GM12873 (cell line): ENCODE measurements around the gene MAPK14.

Source experiments
- TF ChIP-seq, protein P1 (sequence below): IDR thresholded peaks from 2 replicates; pipeline ENCODE4 v1.5.1; 2012; ENCODE audit warnings: low read depth, mild to moderate bottlenecking, moderate library complexity, low read length, control low read depth; ENCODE audit not compliant: insufficient read depth; ENCODE audit errors: missing control alignments

Gene MAPK14

GRCh38 chr6:36054956-36055355 is 27.3 kb downstream of the MAPK14 start:
- TF ChIP-seq, protein P1, sequence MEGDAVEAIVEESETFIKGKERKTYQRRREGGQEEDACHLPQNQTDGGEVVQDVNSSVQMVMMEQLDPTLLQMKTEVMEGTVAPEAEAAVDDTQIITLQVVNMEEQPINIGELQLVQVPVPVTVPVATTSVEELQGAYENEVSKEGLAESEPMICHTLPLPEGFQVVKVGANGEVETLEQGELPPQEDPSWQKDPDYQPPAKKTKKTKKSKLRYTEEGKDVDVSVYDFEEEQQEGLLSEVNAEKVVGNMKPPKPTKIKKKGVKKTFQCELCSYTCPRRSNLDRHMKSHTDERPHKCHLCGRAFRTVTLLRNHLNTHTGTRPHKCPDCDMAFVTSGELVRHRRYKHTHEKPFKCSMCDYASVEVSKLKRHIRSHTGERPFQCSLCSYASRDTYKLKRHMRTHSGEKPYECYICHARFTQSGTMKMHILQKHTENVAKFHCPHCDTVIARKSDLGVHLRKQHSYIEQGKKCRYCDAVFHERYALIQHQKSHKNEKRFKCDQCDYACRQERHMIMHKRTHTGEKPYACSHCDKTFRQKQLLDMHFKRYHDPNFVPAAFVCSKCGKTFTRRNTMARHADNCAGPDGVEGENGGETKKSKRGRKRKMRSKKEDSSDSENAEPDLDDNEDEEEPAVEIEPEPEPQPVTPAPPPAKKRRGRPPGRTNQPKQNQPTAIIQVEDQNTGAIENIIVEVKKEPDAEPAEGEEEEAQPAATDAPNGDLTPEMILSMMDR: no peak

DNA sequence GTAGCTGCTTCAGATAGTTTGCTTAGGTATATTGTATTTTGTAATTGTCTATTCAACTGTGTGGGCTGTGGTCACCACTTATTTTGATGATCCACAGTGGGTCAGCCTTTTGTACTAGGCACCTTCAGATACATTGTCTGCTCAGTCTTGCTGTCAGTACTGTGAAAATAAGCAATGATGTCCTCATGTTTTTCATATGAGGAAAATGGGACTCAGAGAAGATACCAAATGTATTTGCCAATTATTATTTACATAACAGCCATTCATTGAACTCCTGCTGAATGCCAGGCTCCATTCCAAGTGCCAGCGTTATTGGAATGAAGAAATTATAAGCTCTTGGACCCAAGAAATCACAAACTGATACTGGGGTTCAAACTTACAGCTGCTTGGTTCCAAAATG is 28.6 kb downstream of the MAPK14 start:
- TF ChIP-seq, protein P1: no peak

DNA sequence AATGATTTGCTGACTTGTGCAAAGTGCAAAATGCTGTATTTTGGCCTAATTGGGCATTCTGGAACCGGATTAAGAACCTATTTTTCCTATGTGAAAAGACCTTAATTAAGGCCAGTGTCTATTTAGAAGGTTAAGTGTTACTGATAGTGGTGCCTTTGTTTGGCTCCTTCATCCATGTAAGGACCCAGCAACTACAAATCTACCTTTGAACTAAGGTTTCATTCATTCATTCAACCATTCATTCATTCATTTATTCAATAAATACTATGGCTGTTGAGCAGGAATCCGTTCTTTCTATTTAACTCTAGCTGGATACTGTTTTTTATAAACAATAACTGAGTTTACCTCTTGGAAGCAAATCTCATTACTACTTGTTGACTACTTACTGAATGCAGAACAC is 33.6 kb downstream of the MAPK14 start:
- TF ChIP-seq, protein P1: no peak

DNA sequence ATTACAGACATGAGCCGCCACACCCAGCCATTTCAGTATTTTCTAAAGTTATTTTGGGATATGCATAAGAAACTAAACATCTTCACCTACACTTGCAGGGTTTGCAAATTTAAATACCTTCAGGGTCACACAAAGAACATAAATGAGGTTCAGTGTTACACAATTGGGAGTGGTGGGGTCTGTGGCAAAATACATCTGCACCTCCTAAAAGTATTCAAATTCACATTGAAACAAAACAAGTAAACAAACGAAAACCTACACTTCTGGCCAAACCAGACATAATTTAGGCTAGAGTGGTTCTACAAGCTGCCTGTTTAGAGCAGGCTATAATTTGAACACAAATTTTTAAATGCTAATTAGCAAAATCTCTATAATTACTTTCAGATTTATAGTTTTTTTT is 34.6 kb downstream of the MAPK14 start:
- TF ChIP-seq, protein P1: no peak

GRCh38 chr6:36063318-36064060 is 35.9 kb downstream of the MAPK14 start:
- TF ChIP-seq, protein P1: no peak

DNA sequence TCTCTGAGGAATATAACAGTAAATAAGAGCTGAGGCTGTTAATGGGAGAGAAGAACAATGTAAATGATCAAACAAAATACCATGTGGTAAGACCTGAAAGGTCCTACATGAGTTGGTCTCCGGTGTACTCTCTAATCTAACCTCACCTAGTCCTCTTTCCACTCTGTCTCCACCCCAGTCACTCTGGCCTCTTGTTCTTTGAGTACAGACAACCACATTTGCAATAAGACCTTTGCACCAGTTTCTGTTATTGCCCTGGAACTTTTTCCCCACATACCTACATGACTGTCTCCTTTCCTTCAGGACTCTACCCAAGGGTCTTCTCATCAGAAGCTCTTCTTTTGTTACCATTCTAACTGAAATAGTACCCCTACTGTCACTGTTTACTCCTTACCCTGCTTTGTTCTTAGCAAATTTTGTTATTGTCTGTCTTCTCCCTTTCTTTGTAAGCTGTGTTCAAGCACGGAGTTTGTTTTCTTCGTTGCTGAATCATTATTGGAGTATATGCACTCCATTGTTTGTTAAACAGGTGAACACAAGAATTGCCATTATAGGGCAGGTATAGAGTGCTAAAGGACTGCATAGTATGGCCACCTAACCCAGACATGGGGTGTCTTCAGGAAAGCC is 37.3 kb downstream of the MAPK14 start:
- TF ChIP-seq, protein P1: no peak

DNA sequence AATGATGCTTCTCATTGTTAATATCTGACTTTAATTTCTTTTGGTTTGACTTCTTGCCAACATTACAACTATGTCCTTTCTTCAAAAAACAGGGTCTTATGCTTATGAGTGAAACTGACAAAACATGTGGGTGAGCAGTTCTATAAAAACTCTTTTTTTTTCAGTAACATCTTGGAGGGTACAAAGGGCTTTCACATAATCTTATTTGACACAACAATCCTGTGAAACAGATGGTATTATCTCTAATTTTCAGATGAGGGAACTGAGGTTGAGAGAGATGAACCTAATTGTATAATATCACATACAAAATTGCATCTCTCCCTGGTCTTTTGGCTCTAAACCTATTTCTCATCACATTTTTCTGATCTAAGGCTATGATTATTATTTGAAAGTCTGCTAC is 38.3 kb downstream of the MAPK14 start:
- TF ChIP-seq, protein P1: no peak
